ENCODE data around the gene LHX4.

DNA sequence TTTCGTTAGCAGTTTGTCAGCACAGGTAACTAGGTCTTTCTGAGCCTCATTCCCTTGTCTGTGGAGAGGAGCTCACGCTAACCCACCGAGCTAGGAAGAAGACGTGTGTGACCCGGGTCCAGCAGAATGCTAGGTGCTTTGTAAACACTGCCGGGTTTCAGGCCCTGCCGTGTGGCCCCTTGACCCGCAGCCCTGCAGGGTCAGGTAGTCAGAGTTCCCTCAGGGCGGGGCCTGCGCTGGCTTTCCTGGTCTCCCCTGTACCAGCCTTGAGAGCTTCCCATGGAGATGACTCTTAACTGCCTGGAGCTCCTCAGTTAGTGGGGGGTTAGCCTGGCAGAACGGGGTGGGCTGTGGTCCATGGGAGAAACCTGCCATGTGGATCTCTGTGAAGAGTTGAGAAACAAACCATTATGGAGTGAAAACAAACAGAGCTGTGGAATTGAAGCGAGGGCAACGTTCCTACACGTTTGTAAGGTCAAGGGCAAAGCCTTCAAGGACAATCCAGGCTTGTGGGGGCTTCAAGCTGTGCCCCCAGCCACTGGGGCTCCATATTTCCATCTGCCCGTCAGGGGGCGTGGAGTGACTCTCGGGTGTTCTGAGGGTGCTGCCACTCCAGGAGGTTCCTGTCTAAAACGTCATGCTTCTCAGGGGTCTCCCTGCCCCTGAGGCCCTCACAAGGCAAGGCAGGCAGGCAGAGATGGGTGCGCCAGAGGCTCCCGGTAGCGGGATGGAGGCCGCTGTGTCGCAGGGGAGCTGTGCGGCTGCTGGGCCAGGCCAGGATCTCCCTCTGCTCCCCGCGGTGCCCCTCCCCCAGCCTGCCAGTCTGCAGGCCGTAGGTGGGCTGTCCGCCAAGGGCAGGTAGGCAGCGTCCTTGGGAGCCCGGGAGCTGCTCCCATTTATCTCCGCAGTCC is 23.8 kb downstream of the LHX4 start:
- no peak for TF ChIP-seq POLR2A (IDR thresholded peaks at IDR 0.05; ENCODE audit: low read depth, low read length)
- TF ChIP-seq, protein P1, sequence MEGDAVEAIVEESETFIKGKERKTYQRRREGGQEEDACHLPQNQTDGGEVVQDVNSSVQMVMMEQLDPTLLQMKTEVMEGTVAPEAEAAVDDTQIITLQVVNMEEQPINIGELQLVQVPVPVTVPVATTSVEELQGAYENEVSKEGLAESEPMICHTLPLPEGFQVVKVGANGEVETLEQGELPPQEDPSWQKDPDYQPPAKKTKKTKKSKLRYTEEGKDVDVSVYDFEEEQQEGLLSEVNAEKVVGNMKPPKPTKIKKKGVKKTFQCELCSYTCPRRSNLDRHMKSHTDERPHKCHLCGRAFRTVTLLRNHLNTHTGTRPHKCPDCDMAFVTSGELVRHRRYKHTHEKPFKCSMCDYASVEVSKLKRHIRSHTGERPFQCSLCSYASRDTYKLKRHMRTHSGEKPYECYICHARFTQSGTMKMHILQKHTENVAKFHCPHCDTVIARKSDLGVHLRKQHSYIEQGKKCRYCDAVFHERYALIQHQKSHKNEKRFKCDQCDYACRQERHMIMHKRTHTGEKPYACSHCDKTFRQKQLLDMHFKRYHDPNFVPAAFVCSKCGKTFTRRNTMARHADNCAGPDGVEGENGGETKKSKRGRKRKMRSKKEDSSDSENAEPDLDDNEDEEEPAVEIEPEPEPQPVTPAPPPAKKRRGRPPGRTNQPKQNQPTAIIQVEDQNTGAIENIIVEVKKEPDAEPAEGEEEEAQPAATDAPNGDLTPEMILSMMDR (conservative IDR thresholded peaks at IDR 0.05; ENCODE audit: low read depth, low read length) = no peak
- TF ChIP-seq SMC3 (IDR thresholded peaks at IDR 0.05; ENCODE audit: low read depth, low read length) = no peak
- no peak for TF ChIP-seq RCOR1 (IDR thresholded peaks at IDR 0.05; ENCODE audit: insufficient replicate concordance, low read length)

All from IMR-90 (cell line).